ENCODE results near the gene VSIG10L.

VSIG10L gene

DNA sequence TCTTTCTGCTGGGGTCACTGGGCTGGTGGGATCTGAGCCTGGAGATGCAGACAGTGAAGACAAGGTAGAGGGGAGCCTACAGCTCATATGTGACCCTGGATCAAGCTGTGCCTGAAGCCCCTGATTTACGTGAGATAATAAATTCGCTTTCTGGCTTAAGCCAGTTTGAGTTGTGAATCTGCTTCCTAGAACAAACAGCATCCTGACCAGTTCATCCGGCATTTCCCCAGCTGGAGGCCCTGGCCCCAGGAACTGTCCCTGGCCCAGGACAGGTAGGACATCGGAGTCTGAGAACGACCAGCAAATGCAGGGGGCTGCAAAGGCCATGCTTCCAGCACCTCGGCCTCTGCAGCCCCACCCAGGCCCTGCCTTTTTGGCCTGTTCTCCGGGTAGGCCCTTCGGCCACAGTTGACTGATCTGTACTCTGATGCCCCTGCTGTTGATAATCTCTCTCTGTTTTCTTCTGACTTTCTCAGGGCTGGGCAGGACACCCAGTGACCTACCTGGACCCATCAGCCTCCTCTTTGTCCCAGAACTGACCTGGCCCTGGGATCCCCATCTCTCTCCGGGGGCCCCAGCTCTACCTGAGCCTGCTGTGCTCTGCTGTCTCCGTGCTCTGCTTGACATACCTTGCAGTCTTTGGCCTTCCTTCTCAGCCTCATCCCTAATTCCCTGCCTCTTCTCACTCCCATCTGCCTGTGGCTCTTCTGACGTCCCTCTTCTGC is 9.5 kb upstream of the VSIG10L start:
- TF ChIP-seq TAF1 (IDR thresholded peaks at IDR 0.05; ENCODE audit: low read depth): no peak
- no peak for TF ChIP-seq RAD21 (IDR thresholded peaks at IDR 0.05; ENCODE audit: low read depth)
- no peak for TF ChIP-seq CREB1 (IDR thresholded peaks at IDR 0.05; ENCODE audit: low read depth)
- no peak for TF ChIP-seq CEBPB (IDR thresholded peaks at IDR 0.05)

DNA sequence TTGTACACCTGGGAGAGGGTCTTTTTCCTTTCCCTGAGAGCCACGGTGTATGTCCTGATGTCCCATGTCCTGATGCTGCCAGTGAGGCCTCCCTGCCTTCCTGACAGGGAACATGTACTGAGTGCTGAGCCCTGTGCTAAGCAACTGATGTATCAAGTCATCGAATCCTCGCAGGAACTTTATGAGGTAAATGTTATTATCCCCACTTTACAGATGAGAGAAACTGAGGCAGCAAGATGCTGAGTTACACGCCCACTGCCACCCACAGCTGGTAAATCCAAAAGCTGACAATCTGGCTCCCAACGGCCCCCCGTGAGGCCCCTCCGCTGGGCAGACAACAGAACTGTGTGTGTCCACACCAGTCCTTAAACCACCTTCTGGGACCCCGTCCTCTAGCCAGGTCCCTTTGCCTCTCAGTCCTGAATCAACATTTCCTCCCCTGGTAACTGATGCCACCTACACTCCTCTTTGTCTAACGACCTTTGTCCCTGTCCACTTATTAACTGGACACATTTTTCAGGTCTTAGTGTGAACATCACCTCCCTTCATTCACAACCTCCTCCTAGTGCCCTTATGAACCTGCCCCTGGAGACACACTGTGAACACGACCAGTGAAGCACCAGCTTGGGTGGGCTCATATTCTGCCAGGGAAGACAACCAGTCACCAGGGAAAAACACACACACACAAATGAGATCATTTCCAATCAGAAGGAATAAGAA is 5.4 kb upstream of the VSIG10L start:
- TF ChIP-seq TEAD4 (IDR thresholded peaks at IDR 0.05): no peak
- no peak for TF ChIP-seq EGR1 (IDR thresholded peaks at IDR 0.05)
- no peak for TF ChIP-seq CREB1 (IDR thresholded peaks at IDR 0.05; ENCODE audit: low read depth)
- TF ChIP-seq ZBTB7A (IDR thresholded peaks at IDR 0.05; ENCODE audit: low read depth): no peak

DNA sequence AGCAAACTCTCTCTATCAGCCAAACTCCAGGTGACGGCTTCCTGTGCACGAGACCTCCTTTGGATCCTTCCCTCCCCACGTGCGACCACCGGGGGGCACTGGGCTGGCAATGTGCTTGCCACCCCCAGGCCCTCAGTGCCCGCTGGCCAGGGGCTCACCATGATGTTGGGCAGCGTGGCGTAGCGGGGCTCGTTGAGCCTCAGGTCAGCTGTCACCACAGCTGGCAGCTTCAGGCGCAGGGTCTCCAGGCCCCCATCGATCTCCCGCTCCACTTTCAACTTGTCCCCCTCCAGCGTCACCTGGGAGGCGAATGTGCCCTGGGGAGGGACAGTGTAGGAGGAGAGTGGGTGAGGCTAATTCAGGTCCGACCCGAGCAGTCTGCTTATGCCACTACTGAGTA is 4.8 kb upstream of the VSIG10L start:
- TF ChIP-seq CEBPB (IDR thresholded peaks at IDR 0.05): no peak
- no peak for TF ChIP-seq CREB1 (IDR thresholded peaks at IDR 0.05; ENCODE audit: low read depth)
- no peak for TF ChIP-seq TCF12 (IDR thresholded peaks at IDR 0.05; ENCODE audit: low read depth)
- TF ChIP-seq EP300 (IDR thresholded peaks at IDR 0.05; ENCODE audit: borderline replicate concordance): no peak
- TF ChIP-seq EGR1 (IDR thresholded peaks at IDR 0.05): no peak

DNA sequence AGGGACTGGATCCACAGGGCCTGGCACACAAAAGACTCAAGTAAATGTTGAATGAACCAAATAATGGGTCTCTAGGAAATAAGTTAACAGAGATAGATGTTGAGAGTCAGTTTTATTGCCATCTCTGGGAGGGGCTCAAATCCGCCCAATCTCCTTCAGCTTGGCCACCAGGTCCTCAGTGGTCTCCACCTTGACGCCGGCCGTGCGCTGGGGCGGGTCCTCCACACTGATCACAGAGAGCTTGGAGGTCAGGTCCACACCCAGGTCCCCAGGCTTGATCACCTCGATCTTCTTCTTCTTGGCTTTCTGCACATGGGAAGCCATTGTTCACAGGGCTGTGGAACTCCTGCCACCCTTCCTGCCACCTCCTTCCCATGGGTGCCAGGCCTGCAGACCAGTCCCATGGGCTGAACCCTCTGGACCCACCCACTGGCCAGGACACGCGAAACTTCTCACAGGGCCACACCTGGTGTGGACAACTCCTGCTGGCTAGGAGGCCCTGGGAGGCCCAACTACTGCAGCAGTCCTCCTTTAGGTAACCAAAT is 3.2 kb upstream of the VSIG10L start:
- TF ChIP-seq FOXM1 (IDR thresholded peaks at IDR 0.05; ENCODE audit: borderline replicate concordance, low read depth): no peak
- no peak for TF ChIP-seq EGR1 (IDR thresholded peaks at IDR 0.05)
- no peak for TF ChIP-seq RAD21 (IDR thresholded peaks at IDR 0.05; ENCODE audit: low read depth)
- TF ChIP-seq EP300 (IDR thresholded peaks at IDR 0.05; ENCODE audit: borderline replicate concordance): no peak
- no peak for TF ChIP-seq TCF12 (IDR thresholded peaks at IDR 0.05; ENCODE audit: low read depth)
- TF ChIP-seq TEAD4 (IDR thresholded peaks at IDR 0.05): no peak
- TF ChIP-seq, protein P1, sequence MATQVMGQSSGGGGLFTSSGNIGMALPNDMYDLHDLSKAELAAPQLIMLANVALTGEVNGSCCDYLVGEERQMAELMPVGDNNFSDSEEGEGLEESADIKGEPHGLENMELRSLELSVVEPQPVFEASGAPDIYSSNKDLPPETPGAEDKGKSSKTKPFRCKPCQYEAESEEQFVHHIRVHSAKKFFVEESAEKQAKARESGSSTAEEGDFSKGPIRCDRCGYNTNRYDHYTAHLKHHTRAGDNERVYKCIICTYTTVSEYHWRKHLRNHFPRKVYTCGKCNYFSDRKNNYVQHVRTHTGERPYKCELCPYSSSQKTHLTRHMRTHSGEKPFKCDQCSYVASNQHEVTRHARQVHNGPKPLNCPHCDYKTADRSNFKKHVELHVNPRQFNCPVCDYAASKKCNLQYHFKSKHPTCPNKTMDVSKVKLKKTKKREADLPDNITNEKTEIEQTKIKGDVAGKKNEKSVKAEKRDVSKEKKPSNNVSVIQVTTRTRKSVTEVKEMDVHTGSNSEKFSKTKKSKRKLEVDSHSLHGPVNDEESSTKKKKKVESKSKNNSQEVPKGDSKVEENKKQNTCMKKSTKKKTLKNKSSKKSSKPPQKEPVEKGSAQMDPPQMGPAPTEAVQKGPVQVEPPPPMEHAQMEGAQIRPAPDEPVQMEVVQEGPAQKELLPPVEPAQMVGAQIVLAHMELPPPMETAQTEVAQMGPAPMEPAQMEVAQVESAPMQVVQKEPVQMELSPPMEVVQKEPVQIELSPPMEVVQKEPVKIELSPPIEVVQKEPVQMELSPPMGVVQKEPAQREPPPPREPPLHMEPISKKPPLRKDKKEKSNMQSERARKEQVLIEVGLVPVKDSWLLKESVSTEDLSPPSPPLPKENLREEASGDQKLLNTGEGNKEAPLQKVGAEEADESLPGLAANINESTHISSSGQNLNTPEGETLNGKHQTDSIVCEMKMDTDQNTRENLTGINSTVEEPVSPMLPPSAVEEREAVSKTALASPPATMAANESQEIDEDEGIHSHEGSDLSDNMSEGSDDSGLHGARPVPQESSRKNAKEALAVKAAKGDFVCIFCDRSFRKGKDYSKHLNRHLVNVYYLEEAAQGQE (IDR thresholded peaks at IDR 0.05; ENCODE audit: low read depth): no peak
- no peak for TF ChIP-seq CEBPB (IDR thresholded peaks at IDR 0.05)
- no peak for TF ChIP-seq ZBTB7A (IDR thresholded peaks at IDR 0.05; ENCODE audit: low read depth)
- TF ChIP-seq YY1 (IDR thresholded peaks at IDR 0.05; ENCODE audit: low read depth): no peak

DNA sequence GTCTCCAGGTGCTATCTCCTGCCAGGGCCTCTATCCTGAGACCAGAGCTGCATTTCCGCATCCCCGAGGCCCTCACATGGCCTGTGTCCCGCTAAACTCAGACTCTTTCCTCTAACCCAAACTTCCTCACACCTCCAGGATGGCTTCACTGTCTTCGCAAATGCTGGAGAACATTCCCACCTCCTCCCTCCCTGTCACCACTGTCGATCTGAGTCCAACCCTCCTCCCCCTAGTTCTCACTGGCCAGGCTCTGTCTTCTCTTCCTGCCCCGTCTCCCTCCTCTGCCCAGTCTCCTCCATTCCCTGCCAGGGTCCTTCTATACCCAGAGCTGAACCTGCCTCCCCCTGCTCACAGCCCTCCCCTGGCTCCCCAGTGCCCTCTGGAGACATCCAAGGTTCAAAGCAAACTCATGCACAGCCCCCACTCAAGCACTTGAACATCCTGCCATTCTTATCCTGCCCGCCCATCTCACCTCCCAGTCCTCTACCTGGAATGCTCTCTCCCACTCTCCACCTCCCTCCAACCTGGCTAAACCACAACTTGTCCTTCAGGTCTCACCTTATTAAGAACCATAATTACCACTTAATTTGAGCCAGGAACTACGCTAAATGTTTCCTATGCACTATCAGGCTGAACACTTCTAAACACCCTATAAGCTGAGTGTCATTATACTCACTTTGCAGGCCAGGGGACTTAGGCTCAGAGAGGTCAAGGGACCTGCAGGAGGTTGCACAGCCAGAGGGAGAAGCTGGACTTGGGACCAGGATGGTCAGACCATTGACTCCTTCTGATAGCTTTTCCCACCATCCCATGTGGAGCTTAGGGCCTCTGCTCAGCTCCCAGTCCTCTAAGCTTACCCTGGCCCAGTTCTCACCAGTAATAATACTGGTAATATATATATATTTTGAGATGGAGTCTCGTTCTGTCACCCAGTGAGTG is 961 bp upstream of the VSIG10L start:
- no peak for TF ChIP-seq FOXM1 (IDR thresholded peaks at IDR 0.05; ENCODE audit: borderline replicate concordance, low read depth)
- TF ChIP-seq CEBPB (IDR thresholded peaks at IDR 0.05): no peak
- TF ChIP-seq ZBTB7A (IDR thresholded peaks at IDR 0.05; ENCODE audit: low read depth): no peak
- no peak for TF ChIP-seq TAF1 (IDR thresholded peaks at IDR 0.05; ENCODE audit: low read depth)
- TF ChIP-seq, protein P2, sequence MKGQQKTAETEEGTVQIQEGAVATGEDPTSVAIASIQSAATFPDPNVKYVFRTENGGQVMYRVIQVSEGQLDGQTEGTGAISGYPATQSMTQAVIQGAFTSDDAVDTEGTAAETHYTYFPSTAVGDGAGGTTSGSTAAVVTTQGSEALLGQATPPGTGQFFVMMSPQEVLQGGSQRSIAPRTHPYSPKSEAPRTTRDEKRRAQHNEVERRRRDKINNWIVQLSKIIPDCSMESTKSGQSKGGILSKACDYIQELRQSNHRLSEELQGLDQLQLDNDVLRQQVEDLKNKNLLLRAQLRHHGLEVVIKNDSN (IDR thresholded peaks at IDR 0.05): no peak
- no peak for TF ChIP-seq YY1 (IDR thresholded peaks at IDR 0.05; ENCODE audit: low read depth)
- TF ChIP-seq, protein P3, sequence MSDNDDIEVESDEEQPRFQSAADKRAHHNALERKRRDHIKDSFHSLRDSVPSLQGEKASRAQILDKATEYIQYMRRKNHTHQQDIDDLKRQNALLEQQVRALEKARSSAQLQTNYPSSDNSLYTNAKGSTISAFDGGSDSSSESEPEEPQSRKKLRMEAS (IDR thresholded peaks at IDR 0.05): no peak
- TF ChIP-seq NFIC (IDR thresholded peaks at IDR 0.05): no peak
- TF ChIP-seq EP300 (IDR thresholded peaks at IDR 0.05; ENCODE audit: borderline replicate concordance): no peak

DNA sequence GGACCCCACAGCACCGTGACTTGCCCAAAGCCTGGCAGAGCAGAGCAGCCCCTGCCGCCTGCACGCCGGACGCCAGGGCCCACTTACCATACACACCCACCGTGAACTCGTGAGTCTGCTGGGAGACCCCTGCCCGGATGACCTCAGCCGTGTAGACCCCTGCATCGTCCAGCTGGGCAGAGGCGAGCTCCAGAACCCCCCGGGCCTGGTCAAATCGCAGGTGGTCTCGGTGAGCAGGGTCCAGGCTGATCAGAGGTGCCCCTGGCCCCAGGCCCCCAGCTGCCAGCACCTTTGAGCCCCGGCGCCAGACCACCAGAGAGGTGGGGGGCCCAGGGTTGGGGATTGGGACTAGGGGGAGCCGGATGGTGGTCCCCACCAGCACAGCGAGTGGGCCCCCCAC is 873 bp downstream of the VSIG10L start:
- TF ChIP-seq, protein P1 (IDR thresholded peaks at IDR 0.05; ENCODE audit: low read depth): no peak
- TF ChIP-seq TAF1 (IDR thresholded peaks at IDR 0.05; ENCODE audit: low read depth) (no peak), EGR1 (IDR thresholded peaks at IDR 0.05) (no peak), YY1 (IDR thresholded peaks at IDR 0.05; ENCODE audit: low read depth) (no peak), FOXM1 (IDR thresholded peaks at IDR 0.05; ENCODE audit: borderline replicate concordance, low read depth) (no peak), TEAD4 (IDR thresholded peaks at IDR 0.05) (no peak), ZBTB7A (IDR thresholded peaks at IDR 0.05; ENCODE audit: low read depth) (no peak), CREB1 (IDR thresholded peaks at IDR 0.05; ENCODE audit: low read depth) (no peak), NFIC (IDR thresholded peaks at IDR 0.05) (no peak), EP300 (IDR thresholded peaks at IDR 0.05; ENCODE audit: borderline replicate concordance) (no peak), CEBPB (IDR thresholded peaks at IDR 0.05) (no peak), RAD21 (IDR thresholded peaks at IDR 0.05; ENCODE audit: low read depth) (no peak), TCF12 (IDR thresholded peaks at IDR 0.05; ENCODE audit: low read depth) (no peak)
- TF ChIP-seq, protein P3 (IDR thresholded peaks at IDR 0.05): no peak
- TF ChIP-seq, protein P2 (IDR thresholded peaks at IDR 0.05): no peak
